ENCODE results near the gene TP73.

TP73 gene

GRCh38 chr1:3696689-3697088 lies 44.4 kb downstream of the TP73 start:
- Histone ChIP-seq H3K27me3 (ENCODE audit: insufficient read depth, low read depth) (peaks cover 84% of the 10 kb centered on the region), H3K79me2 (ENCODE audit: insufficient read depth, low read depth) (no peaks in the 10 kb centered on the region), H2AFZ (ENCODE audit: low read depth) (no peak overlapping the region), H3K4me2 (no peak overlapping the region), H4K20me1 (ENCODE audit: insufficient read depth) (no peaks in the 10 kb centered on the region), H3K9ac (no peak overlapping the region), H3K27ac (no peak overlapping the region), H3K36me3 (ENCODE audit: insufficient read depth) (no peaks in the 10 kb centered on the region), H3K4me1 (ENCODE audit: low read depth, poor library complexity, severe bottlenecking) (no peaks in the 10 kb centered on the region), H3K4me3 (IDR thresholded peaks at IDR 0.05; ENCODE audit: insufficient read depth, low read depth, low read length) (no peak overlapping the region)
- TF ChIP-seq, protein P1, sequence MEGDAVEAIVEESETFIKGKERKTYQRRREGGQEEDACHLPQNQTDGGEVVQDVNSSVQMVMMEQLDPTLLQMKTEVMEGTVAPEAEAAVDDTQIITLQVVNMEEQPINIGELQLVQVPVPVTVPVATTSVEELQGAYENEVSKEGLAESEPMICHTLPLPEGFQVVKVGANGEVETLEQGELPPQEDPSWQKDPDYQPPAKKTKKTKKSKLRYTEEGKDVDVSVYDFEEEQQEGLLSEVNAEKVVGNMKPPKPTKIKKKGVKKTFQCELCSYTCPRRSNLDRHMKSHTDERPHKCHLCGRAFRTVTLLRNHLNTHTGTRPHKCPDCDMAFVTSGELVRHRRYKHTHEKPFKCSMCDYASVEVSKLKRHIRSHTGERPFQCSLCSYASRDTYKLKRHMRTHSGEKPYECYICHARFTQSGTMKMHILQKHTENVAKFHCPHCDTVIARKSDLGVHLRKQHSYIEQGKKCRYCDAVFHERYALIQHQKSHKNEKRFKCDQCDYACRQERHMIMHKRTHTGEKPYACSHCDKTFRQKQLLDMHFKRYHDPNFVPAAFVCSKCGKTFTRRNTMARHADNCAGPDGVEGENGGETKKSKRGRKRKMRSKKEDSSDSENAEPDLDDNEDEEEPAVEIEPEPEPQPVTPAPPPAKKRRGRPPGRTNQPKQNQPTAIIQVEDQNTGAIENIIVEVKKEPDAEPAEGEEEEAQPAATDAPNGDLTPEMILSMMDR (conservative IDR thresholded peaks at IDR 0.05; ENCODE audit: low read depth, low read length) = no peak

DNA sequence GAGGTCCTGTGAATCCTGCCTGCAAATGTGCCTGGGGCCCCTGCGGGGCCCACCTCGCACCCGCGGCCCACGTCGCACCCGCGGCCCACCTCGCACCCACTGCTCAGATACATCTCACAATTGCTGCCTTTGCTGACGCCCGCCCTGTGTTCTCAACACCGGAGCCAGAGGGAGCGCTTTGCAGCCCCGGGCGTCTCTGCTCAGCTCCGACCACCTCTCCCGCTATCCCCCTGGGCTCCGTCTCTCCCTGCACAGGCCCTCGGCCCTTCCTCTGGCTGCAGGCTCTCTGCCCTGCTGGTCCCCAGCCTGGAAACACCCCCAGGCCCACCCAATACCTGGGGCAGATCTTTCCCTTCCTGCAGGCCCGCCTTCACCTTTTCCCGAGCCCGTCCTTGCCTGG lies 44.8 kb downstream of the TP73 start:
- H3K79me2 ChIP-seq (ENCODE audit: insufficient read depth, low read depth) = no peaks in the 10 kb centered on the region
- H2AFZ ChIP-seq (ENCODE audit: low read depth) = no peak overlapping the region
- TF ChIP-seq, protein P1 (conservative IDR thresholded peaks at IDR 0.05; ENCODE audit: low read depth, low read length) = no peak
- no peaks in the 10 kb centered on the region for H3K36me3 ChIP-seq (ENCODE audit: insufficient read depth)
- no peak overlapping the region for H3K4me3 ChIP-seq (IDR thresholded peaks at IDR 0.05; ENCODE audit: insufficient read depth, low read depth, low read length)
- no peaks in the 10 kb centered on the region for H3K4me1 ChIP-seq (ENCODE audit: low read depth, poor library complexity, severe bottlenecking)
- H4K20me1 ChIP-seq (ENCODE audit: insufficient read depth) = no peaks in the 10 kb centered on the region
- H3K27ac ChIP-seq = no peak overlapping the region
- H3K27me3 ChIP-seq (ENCODE audit: insufficient read depth, low read depth) = peaks cover 84% of the 10 kb centered on the region
- no peak overlapping the region for H3K4me2 ChIP-seq
- H3K9ac ChIP-seq = no peak overlapping the region

DNA sequence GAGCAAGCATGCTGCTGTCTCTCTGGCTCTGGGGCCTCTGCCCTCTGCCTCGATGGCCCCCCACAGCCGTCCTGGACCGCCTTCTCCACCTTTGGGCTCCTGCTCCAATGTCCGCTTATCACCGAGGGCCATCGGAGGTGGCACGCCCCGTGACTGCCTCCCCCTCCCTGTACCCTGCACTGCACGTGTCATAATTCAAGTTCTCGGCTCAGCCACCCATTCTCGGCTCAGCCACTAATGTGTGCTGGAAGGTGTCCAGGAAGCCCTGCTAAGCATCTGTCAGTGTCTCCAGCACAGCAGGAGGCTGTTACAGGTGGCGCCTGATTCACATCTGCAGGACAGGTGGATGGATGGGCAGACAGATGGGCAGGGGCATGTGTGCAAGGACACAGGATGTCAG lies 45.5 kb downstream of the TP73 start:
- H3K79me2 ChIP-seq (ENCODE audit: insufficient read depth, low read depth) = no peaks in the 10 kb centered on the region
- no peak overlapping the region for H3K27ac ChIP-seq
- no peak overlapping the region for H3K4me2 ChIP-seq
- no peak overlapping the region for H3K4me3 ChIP-seq (IDR thresholded peaks at IDR 0.05; ENCODE audit: insufficient read depth, low read depth, low read length)
- no peak overlapping the region for H2AFZ ChIP-seq (ENCODE audit: low read depth)
- no peak overlapping the region for H3K9ac ChIP-seq
- H3K36me3 ChIP-seq (ENCODE audit: insufficient read depth) = no peaks in the 10 kb centered on the region
- H3K4me1 ChIP-seq (ENCODE audit: low read depth, poor library complexity, severe bottlenecking) = no peaks in the 10 kb centered on the region
- peaks cover 83% of the 10 kb centered on the region for H3K27me3 ChIP-seq (ENCODE audit: insufficient read depth, low read depth)
- no peaks in the 10 kb centered on the region for H4K20me1 ChIP-seq (ENCODE audit: insufficient read depth)
- TF ChIP-seq, protein P1 (conservative IDR thresholded peaks at IDR 0.05; ENCODE audit: low read depth, low read length) = no peak

DNA sequence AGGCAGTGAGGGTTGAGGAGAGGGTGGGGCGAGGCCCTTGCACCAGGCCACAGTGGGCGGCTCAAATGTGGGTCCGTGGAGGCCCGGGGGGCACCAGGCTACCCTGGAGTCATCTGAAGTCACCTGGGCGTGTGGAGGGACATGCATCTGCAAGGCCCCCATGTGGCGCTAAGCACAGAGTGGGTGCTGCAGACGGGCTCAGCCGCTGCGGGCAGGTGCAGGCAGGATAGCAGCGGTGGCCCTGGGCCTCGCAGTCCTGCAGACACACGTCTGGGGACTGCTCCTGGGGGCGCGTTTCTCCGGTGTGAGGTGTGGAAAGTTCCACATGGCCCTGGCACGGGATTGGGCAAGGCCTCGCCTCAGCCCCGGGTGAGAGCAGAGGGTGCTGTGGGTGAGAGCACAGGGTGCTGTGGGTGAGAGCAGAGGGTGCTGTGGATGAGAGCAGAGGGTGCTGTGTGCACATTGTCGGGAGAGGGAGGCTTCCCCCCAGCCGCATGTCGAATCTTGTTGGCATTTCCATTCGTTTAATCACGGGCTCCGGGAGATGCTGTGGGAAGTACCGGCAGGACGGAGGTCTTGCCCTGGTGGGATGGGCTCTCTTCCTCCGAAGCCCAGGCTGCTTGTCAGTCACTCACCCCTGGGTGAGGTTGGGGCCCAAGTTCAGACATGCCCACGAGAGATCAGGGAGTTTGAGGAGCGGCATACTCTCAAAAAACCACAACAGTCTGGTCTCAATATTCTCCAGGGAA lies 46.5 kb downstream of the TP73 start:
- no peak overlapping the region for H3K9ac ChIP-seq
- no peak overlapping the region for H3K4me3 ChIP-seq (IDR thresholded peaks at IDR 0.05; ENCODE audit: insufficient read depth, low read depth, low read length)
- no peaks in the 10 kb centered on the region for H3K79me2 ChIP-seq (ENCODE audit: insufficient read depth, low read depth)
- H2AFZ ChIP-seq (ENCODE audit: low read depth) = no peak overlapping the region
- TF ChIP-seq, protein P1 (conservative IDR thresholded peaks at IDR 0.05; ENCODE audit: low read depth, low read length) = no peak
- no peaks in the 10 kb centered on the region for H4K20me1 ChIP-seq (ENCODE audit: insufficient read depth)
- H3K4me1 ChIP-seq (ENCODE audit: low read depth, poor library complexity, severe bottlenecking) = no peaks in the 10 kb centered on the region
- H3K27me3 ChIP-seq (ENCODE audit: insufficient read depth, low read depth) = peaks cover 87% of the 10 kb centered on the region
- H3K36me3 ChIP-seq (ENCODE audit: insufficient read depth) = no peaks in the 10 kb centered on the region
- H3K4me2 ChIP-seq = no peak overlapping the region
- no peak overlapping the region for H3K27ac ChIP-seq

Measured in KMS-11 (cell line).